Measurements from ENCODE around the gene RTN4.
A peak's percentile ranks its signal among the peaks of the same experiment; 100 is the strongest.
"Not testable (repeated sequence)": the region's sequence is repeated elsewhere in the genome, so short reads cannot be mapped to it uniquely, and the experiment has no call there.

Gene RTN4

DNA sequence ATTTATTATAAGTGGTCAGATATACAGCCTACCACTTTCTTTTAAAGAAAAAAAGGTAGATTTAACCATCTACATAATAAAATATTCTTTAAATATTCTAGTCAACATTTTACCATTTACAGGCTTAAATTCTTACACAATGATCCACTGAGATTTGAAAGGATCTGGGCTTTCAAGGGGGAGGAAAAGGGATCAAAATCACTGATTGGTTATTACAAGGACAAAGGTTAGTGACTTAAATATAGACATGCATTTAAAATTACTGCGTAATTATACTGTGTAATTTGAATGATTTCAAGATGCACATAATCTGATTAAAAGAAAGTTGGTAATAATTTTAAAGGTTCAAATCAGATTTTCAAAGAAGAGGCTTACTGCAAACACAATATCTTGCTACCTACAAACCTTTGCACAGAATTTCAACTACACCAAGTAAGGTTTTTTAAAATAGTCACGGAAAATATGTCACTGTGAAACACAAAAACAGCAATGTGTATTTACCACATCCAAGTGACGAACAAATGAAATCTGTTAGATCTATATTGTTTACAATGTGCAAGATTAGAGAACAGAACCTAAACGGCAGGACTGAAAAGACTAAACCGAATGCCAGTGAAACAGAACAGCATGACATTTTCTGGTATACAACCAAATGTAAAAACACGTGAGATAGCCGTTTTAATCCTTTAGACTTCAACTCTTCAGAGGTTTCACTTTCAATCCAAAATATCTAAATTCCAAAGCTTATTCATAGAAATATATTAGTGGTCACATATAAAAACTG is 40.8 kb downstream of the RTN4 start:
- peak; percentile 41 for DNase-seq

DNA sequence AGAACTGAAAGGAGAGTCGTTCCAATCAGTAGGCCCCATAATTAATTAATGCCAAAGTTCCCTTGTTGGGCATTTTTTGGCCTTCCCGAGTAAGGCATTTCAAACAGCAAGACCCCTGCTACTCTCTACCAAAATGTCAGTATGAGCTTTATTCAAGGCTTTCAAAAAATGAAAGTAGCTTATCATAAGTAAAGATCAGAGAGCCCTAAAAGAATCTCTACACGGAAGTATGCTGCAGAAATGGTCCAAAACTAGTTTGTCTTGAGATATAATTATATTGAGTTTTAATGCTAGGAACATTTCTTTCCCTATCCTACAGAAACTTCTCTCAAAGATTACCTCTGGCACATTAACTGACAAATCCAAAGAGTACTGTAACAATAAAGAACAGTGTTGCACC is 43.9 kb downstream of the RTN4 start:
- DNase-seq, result no peak

GRCh38 chr2:55003706-55004639 is 46.3 kb downstream of the RTN4 start:
- no peak for DNase-seq

DNA sequence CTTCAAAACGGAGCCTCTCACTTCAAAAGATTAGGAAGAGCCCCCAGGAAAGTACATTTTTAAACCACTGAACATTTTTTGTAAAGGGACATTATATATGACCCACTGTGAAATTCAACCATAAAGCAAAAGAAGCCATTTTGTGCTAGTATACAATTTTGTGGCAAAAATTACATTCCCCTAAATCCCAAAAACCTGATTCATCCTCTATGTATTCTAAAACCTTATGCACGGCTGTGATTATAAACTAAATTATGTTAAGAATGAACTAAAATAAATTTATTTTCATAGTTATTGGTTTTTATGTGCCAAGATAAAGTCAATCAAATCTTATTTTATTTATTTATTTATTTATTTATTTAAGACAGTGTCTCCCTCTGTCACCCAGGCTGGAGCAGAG is 48.5 kb downstream of the RTN4 start:
- DNase-seq, result no peak

- peak; percentile 56 for DNase-seq
Measured at GRCh38 chr2:55000341-55000740, 49.9 kb downstream of the RTN4 start.

DNA sequence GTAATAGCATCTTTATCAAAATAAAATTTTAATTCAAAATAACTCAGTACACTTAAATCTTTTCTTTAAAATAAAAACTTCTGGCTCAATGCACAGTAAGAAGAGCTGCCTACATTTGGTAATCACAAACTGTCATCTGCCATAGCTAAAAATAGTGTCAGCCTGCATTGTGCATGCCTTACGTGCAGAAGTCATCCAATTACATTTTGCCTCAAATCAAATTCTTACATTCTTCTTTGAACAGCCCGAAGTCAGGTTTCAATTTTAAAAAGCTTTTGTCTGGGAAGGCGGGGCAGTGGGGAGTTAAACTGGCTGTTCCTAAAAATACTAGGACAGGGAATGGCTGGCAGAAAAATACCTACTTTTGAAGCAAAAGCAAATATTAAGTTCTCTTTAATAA is 51.1 kb downstream of the RTN4 start:
- peak; percentile 49 for DNase-seq

- no peak for DNase-seq
Measured at GRCh38 chr2:54997826-54998225, 52.4 kb downstream of the RTN4 start.

GRCh38 chr2:54995553-54995952 is 54.7 kb downstream of the RTN4 start:
- no peak for DNase-seq

GRCh38 chr2:54990694-54991093 is 59.6 kb downstream of the RTN4 start:
- DNase-seq, result not testable (repeated sequence)

DNA sequence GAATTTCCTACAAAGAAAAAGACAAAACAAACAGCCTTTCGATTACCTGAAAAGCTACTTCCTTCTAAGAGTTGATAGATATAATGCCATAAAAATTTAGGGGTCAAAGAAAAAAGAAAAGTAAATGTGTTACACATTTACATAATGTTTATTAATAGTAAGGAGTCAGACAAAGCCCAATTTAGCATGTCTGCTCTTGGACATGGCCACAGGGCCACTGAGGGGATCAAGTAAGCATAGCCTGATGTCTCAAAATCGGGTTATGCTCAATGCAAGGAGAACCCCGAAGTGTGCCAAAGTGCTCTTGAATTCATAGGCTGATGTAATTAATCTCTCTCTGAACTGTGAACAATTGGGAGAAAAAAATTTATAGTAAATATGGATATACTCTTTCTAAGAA is 61.6 kb downstream of the RTN4 start:
- DNase-seq, result no peak

GRCh38 chr2:54986264-54986663 is 64.0 kb downstream of the RTN4 start:
- no peak for DNase-seq

DNA sequence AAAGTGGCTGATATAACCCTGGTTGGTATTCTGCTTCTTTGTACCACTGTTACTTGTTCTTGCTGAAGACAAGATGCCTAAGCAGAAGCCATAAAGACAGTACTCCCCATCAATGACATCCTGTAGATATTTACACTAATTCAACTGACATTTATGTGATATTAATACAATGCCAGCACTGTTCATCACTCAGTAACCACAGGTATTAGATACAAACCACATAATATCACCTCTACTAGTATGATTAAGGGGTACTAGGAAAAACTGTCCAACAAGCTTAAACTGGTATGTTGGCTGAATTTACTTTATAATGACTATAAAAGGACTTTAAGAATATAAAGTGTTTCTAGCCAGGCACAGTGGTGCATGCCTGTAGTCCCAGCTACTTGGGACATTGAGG is 65.8 kb downstream of the RTN4 start:
- no peak for DNase-seq

DNA sequence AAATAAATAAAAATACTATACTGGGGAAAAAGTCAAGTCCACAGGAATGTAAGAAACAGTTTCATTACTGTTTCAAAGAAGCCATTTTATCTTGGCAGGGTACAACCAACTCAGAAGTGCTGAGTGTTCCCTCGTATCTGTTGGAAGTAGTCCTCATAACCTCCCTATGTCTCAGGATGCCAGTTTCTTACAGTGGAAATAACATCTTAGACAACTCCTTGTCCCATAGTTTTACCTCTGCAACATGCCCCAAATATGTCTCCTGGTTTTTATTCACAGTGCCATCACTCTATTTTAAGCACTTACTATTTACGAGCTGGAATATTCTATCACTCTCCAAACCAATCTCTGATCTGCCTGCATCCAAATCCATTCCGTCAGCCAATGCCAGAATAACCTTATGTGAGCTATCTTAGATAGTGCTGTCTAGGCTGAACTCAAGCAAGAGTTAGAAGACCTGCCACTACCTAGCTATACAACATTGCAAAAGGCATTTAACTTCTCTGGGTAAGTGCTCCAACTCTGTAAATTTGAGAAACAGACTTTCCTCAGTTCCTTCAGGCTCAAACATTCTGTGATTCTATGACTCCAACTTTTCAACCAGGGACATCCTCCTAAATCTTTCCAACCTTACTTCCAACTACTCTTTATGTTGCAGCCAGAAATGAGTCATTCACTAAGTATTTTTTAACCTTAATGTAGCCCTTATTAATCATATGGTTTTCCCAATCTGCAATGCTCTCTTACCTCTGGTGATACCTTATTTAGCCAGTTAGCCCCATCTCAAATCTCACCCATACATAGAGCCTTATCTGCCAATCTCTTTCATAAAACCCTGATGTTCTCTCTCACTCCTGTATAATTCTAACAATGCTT is 66.7 kb downstream of the RTN4 start:
- no peak for DNase-seq

GRCh38 chr2:54981385-54981784 is 68.9 kb downstream of the RTN4 start:
- no peak for DNase-seq

DNA sequence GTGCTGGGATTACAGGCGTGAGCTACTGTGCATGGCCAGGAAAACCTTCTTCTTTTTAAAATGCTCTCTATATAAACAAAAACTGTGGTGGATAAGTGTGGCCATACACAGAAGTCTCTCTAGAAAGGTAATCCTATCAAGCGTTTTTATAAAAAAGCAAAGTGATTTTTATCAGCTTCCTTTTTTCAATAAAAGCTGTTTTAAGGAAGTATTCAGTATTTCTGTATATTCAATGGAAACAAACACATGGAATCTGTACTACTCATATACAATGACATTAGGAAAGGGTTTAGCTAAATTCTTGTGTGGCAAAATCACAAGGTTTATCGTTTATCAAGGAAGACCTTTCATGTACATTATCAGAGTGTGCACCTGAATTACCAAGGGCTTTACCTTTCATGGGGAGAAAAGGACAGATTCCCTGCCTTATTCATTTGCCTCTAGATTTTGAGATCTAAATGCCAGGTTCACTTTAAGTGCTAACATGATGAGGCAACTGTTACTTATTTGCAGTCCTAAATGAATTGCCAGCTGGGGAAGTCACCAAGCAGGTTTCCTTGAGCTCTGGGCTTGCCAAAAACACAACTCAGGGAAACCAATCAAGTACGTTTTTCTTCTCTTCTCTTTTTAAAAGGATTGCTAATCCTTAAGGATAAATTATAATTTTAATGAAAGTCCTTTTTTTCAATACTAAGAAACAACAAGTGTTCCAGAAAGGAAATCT is 70.8 kb downstream of the RTN4 start:
- peak; percentile 5 for DNase-seq

- peak; percentile 3 for DNase-seq
Measured at GRCh38 chr2:54977149-54977548, 73.1 kb downstream of the RTN4 start.

- DNase-seq, result no peak
Measured at GRCh38 chr2:54975598-54976492, 74.4 kb downstream of the RTN4 start.

DNA sequence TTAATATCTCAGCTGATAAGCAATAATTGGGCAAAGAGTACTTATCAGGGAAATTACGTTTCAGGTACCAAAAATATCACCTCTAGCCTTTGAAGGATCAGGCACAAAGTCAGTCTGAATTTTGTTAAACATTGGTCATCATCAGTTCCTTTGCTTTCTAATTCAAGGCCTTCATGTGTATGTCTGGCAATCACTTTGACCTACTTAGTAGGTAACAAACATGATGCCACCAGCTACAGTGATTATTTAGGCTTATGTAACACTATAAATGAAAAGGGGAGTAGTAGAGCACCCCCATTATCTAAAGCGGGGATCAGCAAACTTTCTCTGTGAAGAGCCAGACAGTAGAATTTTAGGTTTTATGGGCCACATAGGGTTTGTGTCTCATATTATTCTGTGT is 75.1 kb downstream of the RTN4 start:
- no peak for DNase-seq

DNA sequence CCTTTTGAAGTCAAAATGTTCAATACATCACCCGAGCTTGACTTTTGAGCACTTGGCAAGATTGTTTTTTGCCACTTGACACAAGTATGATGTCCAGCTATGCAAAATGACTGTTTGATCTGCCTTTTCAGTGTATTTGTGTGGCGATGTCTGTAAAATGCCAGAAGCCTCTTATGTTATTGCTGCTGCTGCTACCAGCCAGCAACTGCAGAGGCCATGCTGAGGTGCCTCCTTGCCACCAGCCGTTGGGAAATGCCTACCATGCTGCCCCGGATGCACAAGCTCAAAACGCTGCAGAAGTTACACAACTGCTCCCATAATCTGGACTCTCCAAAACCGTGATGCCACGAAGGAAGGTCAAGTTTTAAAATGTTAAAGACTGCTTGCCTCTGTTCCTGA is 80.3 kb downstream of the RTN4 start:
- DNase-seq, result no peak

GRCh38 chr2:54969295-54969939 is 80.8 kb downstream of the RTN4 start:
- DNase-seq, result no peak
